ENCODE data around the gene CHD1L. TPM values are rescaled to one million over a fixed set of nuclear protein-coding genes. Genes with fewer than 3 reads are reported as not detected.

CHD1L gene
- total RNA-seq, 1 experiment from 2014 or later: 64.2 TPM

DNA sequence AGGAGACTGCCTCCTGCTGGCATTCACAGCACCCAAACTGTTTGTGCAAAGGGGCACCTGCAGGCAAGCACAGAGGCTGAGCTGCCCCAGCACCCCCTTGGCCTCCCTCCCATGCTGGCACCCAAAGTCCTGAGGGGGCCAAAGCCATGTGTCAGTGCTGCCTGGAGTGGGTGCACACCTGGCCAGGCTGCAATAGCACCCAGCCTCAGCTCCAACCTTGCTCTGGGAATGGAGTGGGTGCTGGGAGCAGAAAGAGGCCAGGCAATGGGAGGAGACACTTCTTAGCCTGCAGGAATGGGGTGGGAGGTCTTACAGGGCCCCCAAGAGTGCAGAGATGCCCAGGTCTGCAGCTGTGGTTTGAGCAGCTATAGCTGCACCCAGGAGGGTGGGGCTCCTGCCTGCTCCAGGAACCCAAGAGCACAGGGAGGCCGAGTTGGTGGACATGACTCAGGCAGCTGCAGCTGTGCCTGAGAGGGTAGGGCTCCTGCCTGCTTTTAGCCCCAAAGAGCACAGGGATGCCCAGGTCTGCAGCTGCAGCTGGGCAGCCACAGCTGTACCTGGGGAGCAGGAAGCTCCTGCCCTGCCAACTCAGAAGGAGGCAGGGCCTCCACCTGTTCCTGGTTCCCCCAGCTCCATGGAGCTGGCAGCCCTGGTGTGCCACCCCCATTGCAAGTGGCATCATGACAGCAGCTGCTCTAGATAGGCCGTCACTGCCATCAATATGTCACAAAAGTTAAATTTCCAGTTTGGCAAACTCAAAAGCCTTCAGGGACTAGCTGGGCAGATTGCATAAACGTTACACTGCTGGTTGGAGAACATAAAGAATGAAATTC, 5.3 kb upstream of the CHD1L start:
- Histone ChIP-seq H3K23ac (ENCODE audit: insufficient read length, low read depth, low read length) (no peak overlapping the region), H2BK15ac (ENCODE audit: low read depth, low read length) (no peak overlapping the region), H4K91ac (ENCODE audit: insufficient read length, low read depth, low read length) (no peak overlapping the region), H2BK20ac (ENCODE audit: low read depth, low read length, poor library complexity, severe bottlenecking) (no peak overlapping the region), H3K23me2 (ENCODE audit: insufficient read length, low read depth, low read length, poor library complexity, severe bottlenecking) (no peaks in the 10 kb centered on the region), H3T11ph (ENCODE audit: low read length) (no peak overlapping the region), H3K4ac (ENCODE audit: low read depth, low read length) (no peak overlapping the region), H2AK5ac (ENCODE audit: insufficient read length, low read length) (no peak overlapping the region), H3K27me3 (ENCODE audit: insufficient read depth, low read length) (no peaks in the 10 kb centered on the region), H3K79me1 (ENCODE audit: insufficient read depth, low read depth, low read length, poor library complexity, severe bottlenecking) (no peaks in the 10 kb centered on the region), H4K5ac (ENCODE audit: insufficient read length, low read depth, low read length) (no peak overlapping the region), H2BK120ac (ENCODE audit: low read depth, low read length, poor library complexity, severe bottlenecking) (no peak overlapping the region), H3K4me2 (ENCODE audit: insufficient read depth, insufficient read length, low read length) (no peak overlapping the region), H2BK5ac (ENCODE audit: insufficient read length, low read length) (no peak overlapping the region), H3K4me1 (ENCODE audit: insufficient read depth, low read length) (peaks cover 4% of the 10 kb centered on the region; the same call in 1 of the 2 replicates), H2AFZ (ENCODE audit: low read length) (no peak overlapping the region), H3K9ac (ENCODE audit: extremely low read depth, insufficient read length, low read length) (no peak overlapping the region), H3K27ac (ENCODE audit: insufficient read length, low read depth, low read length) (no peak overlapping the region), H3K79me2 (ENCODE audit: insufficient read depth, low read length) (no peaks in the 10 kb centered on the region), H2BK12ac (ENCODE audit: insufficient read length, low read depth, low read length) (no peak overlapping the region), H3K56ac (ENCODE audit: insufficient read length, low read depth, low read length) (no peak overlapping the region), H3K9me3 (ENCODE audit: control insufficient read depth, low read depth, low read length) (peaks cover 4% of the 10 kb centered on the region), H4K8ac (replicated peaks; ENCODE audit: insufficient read length, low read depth, low read length) (no peak overlapping the region), H3K14ac (ENCODE audit: insufficient read depth, low read length) (no peak overlapping the region), H4K20me1 (ENCODE audit: control insufficient read depth, insufficient read depth, insufficient read length) (no peaks in the 10 kb centered on the region), H3K18ac (ENCODE audit: insufficient read length, low read depth, low read length) (no peak overlapping the region)
- no CpG with 5 or more reads among the region's 3 CpGs for WGBS (ENCODE audit: extremely low coverage, insufficient read length, low lambda C conversion rate)
- TF ChIP-seq CTCF (conservative IDR thresholded peaks at IDR 0.05): no peak
- no peak for DNase-seq
- Mint-ChIP-seq H3K36me3 (ENCODE audit: insufficient read depth in 1 of 3, low read depth in 3 of 3) (peaks cover 9 to 18% (median 13%) of the 10 kb centered on the region in 3 experiments), H3K9me3 (peaks cover 20 to 24% of the 10 kb centered on the region in 2 experiments), H3K4me1 (peaks cover 20 to 30% of the 10 kb centered on the region in 2 experiments), H3K27me3 (ENCODE audit: low read depth) (peaks cover 2% of the 10 kb centered on the region; the same call in 1 of the 2 replicates), H3K4me3 (no peak overlapping the region), H3K27ac (no peak overlapping the region)
